Naive B cell (primary cell): ENCODE data around the gene IZUMO2. TPM values are rescaled to one million over a fixed set of nuclear protein-coding genes. Genes with fewer than 3 reads are reported as not detected.

Source experiments
- ATAC-seq, 2 donors: fragments of 150-1000 bp; cut with Tn5 transposase; 2 replicates each; pipeline ENCODE4 v1.10.0; 2021; ENCODE audit warnings: low read depth in 2 of 2, mild to moderate bottlenecking in 2 of 2, moderate library complexity in 2 of 2
- DNase-seq: peaks from one replicate; pipeline ENCODE4 v3.0.0; 2022
- H3K27ac Mint-ChIP-seq, 6 donors: one replicate each; pipeline ENCODE4 v1.8.0; 2020 to 2022; ENCODE audit warnings: mild to moderate bottlenecking in 6 of 6, mixed read lengths in 6 of 6, moderate library complexity in 5 of 6, inconsistent platforms in 2 of 6
- H3K27me3 Mint-ChIP-seq, 3 donors: one replicate each; pipeline ENCODE4 v1.8.0; 2021 to 2022; ENCODE audit warnings: mixed read lengths in 3 of 3, mild to moderate bottlenecking in 1 of 3
- H3K36me3 Mint-ChIP-seq, 2 donors: one replicate each; pipeline ENCODE4 v1.8.0; 2020 to 2022; ENCODE audit warnings: mixed read lengths in 2 of 2, inconsistent platforms in 1 of 2, mild to moderate bottlenecking in 1 of 2
- H3K4me1 Mint-ChIP-seq, 3 donors: one replicate each; pipeline ENCODE4 v1.8.0; 2020 to 2022; ENCODE audit warnings: mixed read lengths in 3 of 3, inconsistent platforms in 1 of 3, mild to moderate bottlenecking in 1 of 3, moderate library complexity in 1 of 3
- H3K4me3 Mint-ChIP-seq, 8 donors: one replicate each; pipeline ENCODE4 v1.8.0; 2020 to 2022; ENCODE audit warnings: mild to moderate bottlenecking in 8 of 8, mixed read lengths in 8 of 8, moderate library complexity in 8 of 8, inconsistent platforms in 2 of 8
- H3K9me3 Mint-ChIP-seq, 7 donors: one replicate each; pipeline ENCODE4 v1.8.0; 2020 to 2022; ENCODE audit warnings: mixed read lengths in 7 of 7, mild to moderate bottlenecking in 5 of 7, inconsistent platforms in 2 of 7, moderate library complexity in 1 of 7
- polyA plus RNA-seq, 6 donors: library from polyadenylated mRNA; unstranded; fragments of 300-500 nt; fragmentation: Illumina TruSeq; gene quantifications; one replicate each; pipeline ENCODE4 v1.2.3, GENCODE V29; 2021; ENCODE audit warnings: low read depth in 6 of 6

Gene IZUMO2
- polyA plus RNA-seq, 6 donors from 2014 or later = not detected

DNA sequence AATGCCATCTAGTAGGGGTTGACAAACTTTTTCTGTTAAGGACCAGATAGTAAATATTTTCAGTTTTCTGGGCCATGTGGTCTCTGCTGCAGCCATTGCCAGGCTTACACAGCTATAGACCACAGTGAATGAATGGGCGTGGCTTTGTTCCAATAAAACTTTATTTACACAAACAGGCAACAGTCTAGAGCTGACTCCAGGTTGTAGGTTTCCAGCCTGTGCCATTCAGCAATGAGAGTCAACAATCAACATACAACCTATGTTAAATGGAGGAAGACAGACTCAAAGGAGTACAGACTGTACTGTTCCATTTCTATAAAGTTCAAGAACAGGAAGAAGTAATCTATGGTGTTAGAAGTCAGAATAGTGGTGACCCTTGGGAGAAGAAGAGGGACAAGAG, 15.2 kb upstream of the IZUMO2 start:
- no peaks in the 10 kb centered on the region for H3K4me1 Mint-ChIP-seq
- H3K9me3 Mint-ChIP-seq = peaks cover 0 to 15% (median 5%) of the 10 kb centered on the region in 7 donors
- peak overlapping the region in 1 of 6 donors; percentile 14 for H3K27ac Mint-ChIP-seq
- ATAC-seq (no peak), DNase-seq (no peak)
- no peak overlapping the region for H3K4me3 Mint-ChIP-seq
- peaks cover 0 to 5% of the 10 kb centered on the region in 2 donors for H3K36me3 Mint-ChIP-seq
- peaks cover 5 to 7% (median 5%) of the 10 kb centered on the region in 3 donors for H3K27me3 Mint-ChIP-seq

DNA sequence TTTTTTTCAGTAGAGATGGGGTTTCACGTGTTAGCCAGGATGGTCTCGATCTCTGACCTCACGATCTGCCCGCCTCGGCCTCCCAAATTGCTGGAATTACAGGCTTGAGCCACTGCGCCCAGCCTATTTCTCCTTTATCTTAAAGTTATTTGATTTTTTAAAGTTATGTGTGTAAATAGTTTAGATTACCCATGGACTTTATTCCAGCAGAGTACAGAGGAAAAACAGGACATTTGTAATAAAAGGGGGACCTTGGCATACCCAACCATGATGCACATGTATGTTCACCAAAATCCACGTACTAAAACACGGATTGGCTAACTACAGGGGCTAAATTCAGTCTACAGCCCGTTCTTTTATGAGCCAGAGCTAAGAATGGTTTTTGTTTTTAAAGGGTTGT, 13.7 kb upstream of the IZUMO2 start:
- Mint-ChIP-seq H3K9me3 (peaks cover 0 to 15% (median 5%) of the 10 kb centered on the region in 7 donors), H3K36me3 (peaks cover 0 to 5% of the 10 kb centered on the region in 2 donors), H3K27ac (peak overlapping the region in 1 of 6 donors; percentile 42), H3K4me3 (no peak overlapping the region), H3K4me1 (no peaks in the 10 kb centered on the region), H3K27me3 (peaks cover 5 to 20% (median 13%) of the 10 kb centered on the region in 3 donors)
- ATAC-seq (no peak), DNase-seq (no peak)

DNA sequence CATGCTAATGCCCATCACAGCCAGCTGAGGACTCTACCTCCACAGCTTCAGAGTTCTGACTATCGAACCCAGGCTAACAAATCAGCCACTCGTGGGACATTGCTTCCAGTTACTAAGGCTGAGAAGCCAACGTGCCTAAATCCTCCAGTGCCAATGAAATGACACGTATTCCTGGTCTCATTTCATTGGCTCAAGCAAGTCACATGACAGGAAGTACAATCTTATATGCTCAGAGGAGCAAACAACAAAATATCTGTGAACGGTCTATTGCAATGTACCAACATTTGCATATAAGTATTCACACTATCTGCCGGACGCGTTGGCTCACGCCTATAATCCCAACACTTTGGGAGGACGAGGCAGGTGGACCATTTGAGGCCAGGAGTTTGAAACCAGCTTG, 12.8 kb upstream of the IZUMO2 start:
- DNase-seq (no peak), ATAC-seq (no peak)
- peaks cover 0 to 5% of the 10 kb centered on the region in 2 donors for H3K36me3 Mint-ChIP-seq
- peak overlapping the region in 1 of 6 donors; percentile 4 for H3K27ac Mint-ChIP-seq
- no peak overlapping the region for H3K4me3 Mint-ChIP-seq
- no peaks in the 10 kb centered on the region for H3K4me1 Mint-ChIP-seq
- peaks cover 5 to 21% (median 13%) of the 10 kb centered on the region in 3 donors for H3K27me3 Mint-ChIP-seq
- H3K9me3 Mint-ChIP-seq = peaks cover 0 to 15% (median 5%) of the 10 kb centered on the region in 7 donors

DNA sequence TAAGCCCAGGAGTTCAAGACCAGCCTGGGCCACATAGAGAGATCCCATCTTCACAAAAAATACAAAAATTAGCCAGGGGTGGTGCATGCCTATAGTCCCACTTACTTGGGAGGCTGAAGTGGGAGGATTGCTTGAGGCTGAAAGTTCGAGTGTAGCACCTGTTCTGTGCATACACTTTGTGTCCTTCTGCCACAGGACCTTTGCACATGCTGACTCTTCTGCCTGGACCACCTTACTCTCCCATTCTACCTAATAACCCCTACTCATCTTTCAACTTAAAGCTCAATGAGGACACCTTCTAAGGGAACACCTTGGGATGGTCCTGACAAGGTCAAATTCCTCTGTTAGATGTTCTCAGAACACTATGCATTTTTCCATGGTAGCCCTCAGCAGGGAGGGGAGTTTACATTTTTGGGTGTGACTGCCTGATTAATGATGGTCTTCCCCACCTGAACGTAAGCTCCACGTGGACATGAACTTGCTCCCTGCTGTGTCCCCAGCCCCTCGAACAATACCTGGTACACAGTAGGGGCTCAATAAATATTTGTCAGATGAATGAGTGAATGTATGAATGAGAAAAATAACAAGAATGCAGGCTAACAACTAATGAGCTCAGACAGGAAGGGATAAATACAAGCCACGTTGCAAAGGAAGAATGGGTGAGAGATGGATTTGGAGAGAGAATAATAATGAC, 11.2 kb upstream of the IZUMO2 start:
- Mint-ChIP-seq H3K9me3 (peaks cover 0 to 12% (median 5%) of the 10 kb centered on the region in 7 donors), H3K4me1 (peaks cover 0 to 1% (median 0%) of the 10 kb centered on the region in 3 donors), H3K36me3 (no peaks in the 10 kb centered on the region), H3K27me3 (peaks cover 8 to 28% (median 24%) of the 10 kb centered on the region in 3 donors), H3K27ac (no peak overlapping the region), H3K4me3 (no peak overlapping the region)
- ATAC-seq (no peak), DNase-seq (no peak)

DNA sequence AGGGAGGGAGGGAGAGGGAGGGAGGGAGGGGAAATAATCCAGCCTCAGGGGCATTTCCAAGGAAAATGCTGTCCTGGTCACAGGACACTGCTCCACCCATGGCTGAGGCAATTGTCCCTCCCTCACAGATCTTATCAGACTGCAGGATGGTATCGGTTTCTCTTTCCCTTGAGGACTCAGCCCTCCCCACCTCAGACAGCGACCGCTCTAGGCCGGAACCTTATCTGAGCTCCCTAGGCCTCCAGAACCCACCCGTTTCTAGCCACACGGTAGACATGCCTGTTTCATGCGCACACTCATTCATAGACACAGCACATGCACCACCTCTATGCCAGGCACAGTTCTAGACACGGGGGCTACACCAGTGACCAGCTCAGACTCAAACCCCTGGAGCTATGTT, 10.0 kb upstream of the IZUMO2 start:
- Mint-ChIP-seq H3K9me3 (peaks cover 0 to 12% (median 5%) of the 10 kb centered on the region in 7 donors), H3K27me3 (peaks cover 10 to 32% (median 30%) of the 10 kb centered on the region in 3 donors), H3K27ac (no peak overlapping the region), H3K36me3 (no peaks in the 10 kb centered on the region), H3K4me1 (peaks cover 0 to 4% (median 0%) of the 10 kb centered on the region in 3 donors), H3K4me3 (no peak overlapping the region)
- no peak for ATAC-seq
- DNase-seq = no peak

DNA sequence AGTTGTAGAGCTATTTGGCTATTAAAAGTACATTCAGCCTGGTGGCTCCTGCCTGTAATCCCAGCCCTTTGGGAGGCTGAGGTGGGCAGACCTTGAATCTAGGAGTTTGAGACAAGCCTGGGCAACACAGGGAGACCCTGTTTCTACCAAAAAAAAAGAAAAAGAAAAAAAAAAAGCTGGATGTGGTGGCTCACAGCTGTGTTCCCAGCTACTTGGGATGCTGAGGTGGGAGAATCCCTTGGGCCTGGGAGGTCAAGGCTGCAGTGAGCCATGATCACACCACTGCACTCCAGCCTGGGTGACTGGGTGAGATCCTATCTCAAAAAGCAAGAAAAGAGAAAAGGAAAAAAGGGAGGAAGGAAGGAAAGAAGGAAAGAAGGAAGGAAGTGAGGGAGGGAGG, 9.6 kb upstream of the IZUMO2 start:
- peaks cover 0 to 4% (median 0%) of the 10 kb centered on the region in 3 donors for H3K4me1 Mint-ChIP-seq
- H3K27ac Mint-ChIP-seq = no peak overlapping the region
- peaks cover 10 to 32% (median 30%) of the 10 kb centered on the region in 3 donors for H3K27me3 Mint-ChIP-seq
- H3K4me3 Mint-ChIP-seq = no peak overlapping the region
- ATAC-seq (no peak), DNase-seq (no peak)
- H3K36me3 Mint-ChIP-seq = no peaks in the 10 kb centered on the region
- peaks cover 0 to 12% (median 4%) of the 10 kb centered on the region in 7 donors for H3K9me3 Mint-ChIP-seq

DNA sequence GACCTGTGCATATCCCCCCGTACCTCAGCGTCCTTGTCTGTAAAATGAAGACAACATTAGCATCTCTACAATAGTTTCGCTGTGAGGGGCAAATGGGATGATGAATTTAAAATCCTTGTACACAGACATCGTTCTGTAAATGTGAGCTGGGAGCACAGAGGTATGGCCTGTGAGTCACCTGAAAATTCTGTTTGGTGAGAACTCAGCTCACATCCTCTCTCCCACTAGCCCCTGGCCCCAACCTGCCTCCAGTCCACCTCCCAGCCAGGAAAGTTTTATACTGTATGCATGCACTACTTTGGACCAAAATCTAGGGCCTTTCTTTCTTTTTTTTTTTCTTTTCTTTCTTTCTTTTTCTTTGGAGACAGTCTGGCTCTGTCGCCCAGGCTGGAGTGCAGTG, 8.7 kb upstream of the IZUMO2 start:
- Mint-ChIP-seq H3K27me3 (peaks cover 15 to 38% (median 32%) of the 10 kb centered on the region in 3 donors), H3K27ac (no peak overlapping the region), H3K36me3 (no peaks in the 10 kb centered on the region), H3K4me3 (no peak overlapping the region), H3K4me1 (peaks cover 0 to 4% (median 0%) of the 10 kb centered on the region in 3 donors), H3K9me3 (peaks cover 0 to 12% (median 4%) of the 10 kb centered on the region in 7 donors)
- ATAC-seq = no peak
- DNase-seq = no peak

DNA sequence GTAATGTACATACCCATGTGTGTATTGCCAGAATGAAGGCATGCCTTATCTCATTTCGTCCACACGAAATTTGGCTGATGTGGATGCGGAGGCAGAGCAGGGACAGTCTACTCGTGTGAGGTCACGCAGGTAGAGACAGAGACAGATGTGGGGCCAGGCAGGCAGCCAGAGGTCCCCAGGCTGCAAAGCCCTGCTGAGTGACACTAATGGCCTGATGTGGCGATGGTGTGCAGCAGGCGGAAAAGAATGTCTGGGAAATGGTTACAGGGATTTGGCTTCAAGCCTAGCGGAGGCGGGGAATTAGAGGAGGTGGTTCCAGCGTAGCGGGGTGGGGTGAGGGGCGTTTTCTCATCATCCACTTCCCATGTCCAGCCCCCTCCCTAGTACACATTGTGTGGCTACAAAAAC, 4.2 kb upstream of the IZUMO2 start:
- Mint-ChIP-seq H3K9me3 (peaks cover 0 to 3% (median 0%) of the 10 kb centered on the region in 7 donors), H3K4me1 (peaks cover 0 to 4% (median 0%) of the 10 kb centered on the region in 3 donors), H3K4me3 (no peak overlapping the region), H3K36me3 (no peaks in the 10 kb centered on the region), H3K27me3 (peaks cover 10 to 49% (median 36%) of the 10 kb centered on the region in 3 donors), H3K27ac (no peak overlapping the region)
- ATAC-seq (no peak), DNase-seq (no peak)

DNA sequence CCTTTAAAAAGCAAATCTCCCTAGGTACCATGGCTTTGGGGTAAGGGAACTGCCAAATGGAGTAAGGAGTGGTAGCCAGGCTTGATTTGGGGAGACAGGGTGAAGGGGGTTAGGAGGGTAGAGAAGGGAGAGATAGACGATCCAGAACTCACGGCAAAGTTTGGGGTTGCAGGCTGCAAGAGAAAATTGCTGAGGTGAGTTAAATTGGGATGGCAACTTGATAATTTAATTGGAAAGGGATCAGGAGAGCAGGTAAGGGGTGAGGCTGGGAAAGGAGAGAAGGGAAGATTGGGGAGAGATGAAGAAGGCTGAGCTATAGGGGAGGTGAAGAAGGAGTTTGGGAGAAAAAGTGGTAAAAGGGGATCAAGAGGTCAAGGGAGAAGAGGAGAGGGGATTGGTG, 4.0 kb downstream of the IZUMO2 start:
- Mint-ChIP-seq H3K27ac (no peak overlapping the region), H3K4me1 (no peaks in the 10 kb centered on the region), H3K4me3 (no peak overlapping the region), H3K36me3 (peaks cover 5 to 16% of the 10 kb centered on the region in 2 donors), H3K9me3 (peaks cover 10 to 34% (median 21%) of the 10 kb centered on the region in 7 donors), H3K27me3 (peaks cover 19 to 46% (median 36%) of the 10 kb centered on the region in 3 donors)
- ATAC-seq (no peak), DNase-seq (no peak)

DNA sequence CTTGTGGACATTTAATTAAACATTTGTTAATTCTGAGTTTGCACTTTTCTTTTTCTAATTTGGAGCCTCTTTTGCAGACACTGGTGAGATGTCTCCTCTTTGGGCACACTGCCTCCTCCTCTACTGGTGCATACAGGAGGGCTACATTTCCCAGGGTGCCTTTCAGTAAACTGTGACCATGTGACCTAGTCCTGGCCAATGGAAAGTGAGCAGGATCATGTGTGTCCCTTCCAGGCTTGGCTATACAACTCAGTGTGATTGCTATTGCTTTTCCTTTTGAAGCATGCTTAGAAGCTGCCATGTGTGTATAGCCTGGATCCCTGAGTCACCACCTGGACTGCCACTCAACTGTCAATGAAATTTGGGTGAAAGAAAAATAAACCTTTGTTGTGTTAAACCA, 4.5 kb downstream of the IZUMO2 start:
- Mint-ChIP-seq H3K27ac (no peak overlapping the region), H3K27me3 (peaks cover 19 to 51% (median 37%) of the 10 kb centered on the region in 3 donors), H3K36me3 (peaks cover 5 to 16% of the 10 kb centered on the region in 2 donors), H3K4me3 (no peak overlapping the region), H3K9me3 (peaks cover 10 to 34% (median 21%) of the 10 kb centered on the region in 7 donors), H3K4me1 (no peaks in the 10 kb centered on the region)
- no peak for ATAC-seq
- DNase-seq = no peak

DNA sequence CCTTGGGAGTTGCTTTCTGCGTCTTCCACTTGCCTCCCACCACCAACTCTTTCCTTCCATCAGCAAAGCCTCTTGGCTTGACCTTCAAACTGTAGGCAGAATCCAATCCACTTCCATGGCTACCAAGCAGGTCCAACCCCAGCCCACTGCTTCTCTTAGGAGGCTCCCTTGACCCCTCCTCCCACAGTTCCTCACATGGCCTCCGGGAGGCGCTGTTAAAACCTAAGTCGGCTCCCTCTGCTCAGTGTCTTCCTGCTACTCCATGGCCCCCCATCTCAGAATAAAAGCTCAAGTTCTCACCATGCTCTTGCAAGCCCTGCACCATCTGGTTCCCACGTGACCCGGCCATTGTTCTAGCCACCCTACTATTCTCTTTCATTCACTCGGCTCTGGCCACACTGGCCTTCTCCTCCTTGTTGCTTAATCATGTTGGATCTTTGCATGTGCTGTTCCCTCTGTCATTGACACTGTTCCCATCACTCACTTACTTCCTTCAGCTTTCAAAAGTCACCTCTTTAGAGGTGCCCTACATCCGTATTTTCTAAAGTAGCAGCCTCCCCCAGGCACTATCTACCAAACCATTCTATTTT, 7.5 kb downstream of the IZUMO2 start:
- peak overlapping the region in 1 of 8 donors; percentile 6 for H3K4me3 Mint-ChIP-seq
- H3K27ac Mint-ChIP-seq = no peak overlapping the region
- no peaks in the 10 kb centered on the region for H3K4me1 Mint-ChIP-seq
- no peak for ATAC-seq
- peaks cover 23 to 60% (median 34%) of the 10 kb centered on the region in 3 donors for H3K27me3 Mint-ChIP-seq
- DNase-seq = no peak
- H3K9me3 Mint-ChIP-seq = peaks cover 10 to 30% (median 21%) of the 10 kb centered on the region in 7 donors
- peaks cover 5 to 16% of the 10 kb centered on the region in 2 donors for H3K36me3 Mint-ChIP-seq

DNA sequence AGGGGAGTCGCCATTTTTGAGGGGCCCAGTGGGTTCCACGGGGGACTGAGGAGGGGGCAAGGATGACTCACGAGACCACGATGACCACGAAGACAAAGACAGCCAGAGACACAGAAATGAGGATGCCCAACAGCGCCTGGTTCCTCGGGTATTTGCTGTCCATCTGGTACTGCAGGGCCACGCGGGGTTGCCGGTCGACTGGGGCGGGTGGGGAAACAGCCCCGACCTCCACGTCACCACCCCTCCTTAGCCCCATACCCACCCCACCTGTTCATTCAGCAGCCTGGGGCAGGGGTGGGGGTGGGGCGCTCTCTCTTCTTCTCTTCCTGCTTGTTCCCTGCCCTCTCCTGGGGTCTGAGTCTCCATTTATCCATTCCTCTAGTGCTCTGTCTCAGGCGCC, 8.6 kb downstream of the IZUMO2 start:
- peaks cover 32 to 67% (median 39%) of the 10 kb centered on the region in 3 donors for H3K27me3 Mint-ChIP-seq
- H3K36me3 Mint-ChIP-seq = peaks cover 5 to 16% of the 10 kb centered on the region in 2 donors
- DNase-seq (no peak), ATAC-seq (no peak)
- no peak overlapping the region for H3K27ac Mint-ChIP-seq
- H3K9me3 Mint-ChIP-seq = peaks cover 10 to 28% (median 18%) of the 10 kb centered on the region in 7 donors
- H3K4me3 Mint-ChIP-seq = no peak overlapping the region
- no peaks in the 10 kb centered on the region for H3K4me1 Mint-ChIP-seq

DNA sequence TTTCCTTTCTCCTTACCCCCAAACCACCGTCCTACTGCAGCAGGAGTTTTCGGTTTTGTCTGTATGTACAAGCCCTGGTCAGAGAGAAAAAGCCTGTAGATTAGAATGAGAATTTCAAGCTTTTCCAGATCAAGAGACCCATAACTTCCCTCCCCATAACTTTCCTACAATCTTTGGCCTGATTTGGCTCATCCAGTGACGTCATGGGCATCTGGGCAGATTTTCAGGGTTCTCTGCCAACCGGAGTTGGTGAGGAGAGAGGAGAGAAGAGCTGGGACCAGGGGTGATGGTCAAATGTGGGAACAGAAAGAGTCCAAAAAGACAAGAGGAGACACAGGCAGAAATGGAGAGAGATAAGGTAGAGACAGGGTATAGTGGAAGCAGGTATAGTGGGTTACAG, 10.5 kb downstream of the IZUMO2 start:
- ATAC-seq = no peak
- H3K9me3 Mint-ChIP-seq = peaks cover 0 to 17% (median 5%) of the 10 kb centered on the region in 7 donors
- peaks cover 4 to 9% (median 8%) of the 10 kb centered on the region in 3 donors for H3K4me1 Mint-ChIP-seq

DNA sequence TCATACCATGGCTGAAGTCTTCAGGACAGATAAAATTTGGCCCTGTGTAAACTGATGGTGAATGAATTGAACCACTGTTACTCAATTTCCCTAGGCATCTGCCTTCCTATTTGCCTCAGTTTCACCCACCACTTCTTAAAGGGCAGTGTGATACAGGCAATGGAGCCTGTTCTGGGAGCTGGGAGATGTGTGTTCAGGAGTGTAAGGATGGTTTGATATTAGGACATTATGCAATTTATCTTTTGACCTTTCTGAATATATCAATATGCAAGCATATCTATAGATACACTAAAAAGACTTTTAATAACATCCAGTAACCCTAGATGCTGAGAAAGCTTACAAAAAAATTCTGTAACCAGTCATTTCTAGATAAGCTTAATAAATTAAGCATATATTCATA, 14.6 kb downstream of the IZUMO2 start:
- Mint-ChIP-seq H3K4me3 (peak overlapping the region; percentile 76 to 94 (median 88)), H3K27ac (peak overlapping the region in 1 of 6 donors; percentile 78), H3K36me3 (no peaks in the 10 kb centered on the region), H3K9me3 (peaks cover 0 to 10% (median 0%) of the 10 kb centered on the region in 7 donors), H3K27me3 (peaks cover 27 to 53% (median 30%) of the 10 kb centered on the region in 3 donors), H3K4me1 (peaks cover 8 to 18% (median 13%) of the 10 kb centered on the region in 3 donors)
- DNase-seq (no peak), ATAC-seq (no peak)

More for the DNA sequence above, 10.5 kb downstream of the IZUMO2 start:
- Mint-ChIP-seq H3K27ac (no peak overlapping the region), H3K36me3 (peaks cover 5 to 8% of the 10 kb centered on the region in 2 donors), H3K4me3 (no peak overlapping the region), H3K27me3 (peaks cover 42 to 60% (median 47%) of the 10 kb centered on the region in 3 donors)
- DNase-seq = no peak
